Endothelial cell of coronary artery (primary cell): Measurements from ENCODE around the gene TMPRSS6. TPM values are rescaled to one million over a fixed set of nuclear protein-coding genes. Genes with fewer than 3 reads are reported as not detected.

Source experiments
- total RNA-seq: library from RNA; depleted of rRNA; stranded (reverse); fragments of >200 nt; gene quantifications from 2 replicates; pipeline ENCODE4 v1.2.3, GENCODE V29; 2014

Gene TMPRSS6
- not detected in 2 replicates for total RNA-seq

GRCh38 chr22:37109242-37109917 lies at the start of gene TMPRSS6:
TMPRSS6 (minus strand) TSS chr22:37109713; CDS start chr22:37103417, 6,296 bp downstream.

GRCh38 chr22:37051391-37052385 lies 57.8 kb downstream of the TMPRSS6 start, which contains the start of gene KCTD17:
KCTD17 (plus strand) TSS chr22:37051742; CDS start chr22:37051761, 19 bp downstream.

GRCh38 chr22:37019309-37020191 lies 90.0 kb downstream of the TMPRSS6 start, which contains the start of the genes MPST and TST:
MPST (plus strand) TSS chr22:37019742; CDS start chr22:37019837, 95 bp downstream.
TST (minus strand) TSS chr22:37019447; CDS start chr22:37018732, 715 bp downstream.

Other genes with a start within 250 kb of the TMPRSS6 start
- gene NCF4, start 248.7 kb downstream of the TMPRSS6 start, total RNA-seq = not detected in 2 replicates
- 3.5 and 6.6 TPM in 2 replicates for gene CSF2RB, start 196.1 kb downstream of the TMPRSS6 start, total RNA-seq
- gene TST, start 90.3 kb downstream of the TMPRSS6 start, total RNA-seq = 41.9 and 54.2 TPM in 2 replicates
- 95.5 and 117 TPM in 2 replicates for gene MPST, start 90.0 kb downstream of the TMPRSS6 start, total RNA-seq
- gene KCTD17, start 58.0 kb downstream of the TMPRSS6 start, total RNA-seq = 31.2 and 34.5 TPM in 2 replicates
- not detected in 2 replicates for gene IL2RB, start 40.2 kb upstream of the TMPRSS6 start, total RNA-seq
- gene C1QTNF6, start 78.5 kb upstream of the TMPRSS6 start, total RNA-seq = 5.2 and 15.8 TPM in 2 replicates
- not detected in 2 replicates for gene SSTR3, start 102.8 kb upstream of the TMPRSS6 start, total RNA-seq
- 20.8 and 30.0 TPM in 2 replicates for gene RAC2, start 134.6 kb upstream of the TMPRSS6 start, total RNA-seq
- 0.09 and 0.28 TPM in 2 replicates for gene CYTH4, start 172.8 kb upstream of the TMPRSS6 start, total RNA-seq